ENCODE data around the gene KIF1A.

KIF1A gene

DNA sequence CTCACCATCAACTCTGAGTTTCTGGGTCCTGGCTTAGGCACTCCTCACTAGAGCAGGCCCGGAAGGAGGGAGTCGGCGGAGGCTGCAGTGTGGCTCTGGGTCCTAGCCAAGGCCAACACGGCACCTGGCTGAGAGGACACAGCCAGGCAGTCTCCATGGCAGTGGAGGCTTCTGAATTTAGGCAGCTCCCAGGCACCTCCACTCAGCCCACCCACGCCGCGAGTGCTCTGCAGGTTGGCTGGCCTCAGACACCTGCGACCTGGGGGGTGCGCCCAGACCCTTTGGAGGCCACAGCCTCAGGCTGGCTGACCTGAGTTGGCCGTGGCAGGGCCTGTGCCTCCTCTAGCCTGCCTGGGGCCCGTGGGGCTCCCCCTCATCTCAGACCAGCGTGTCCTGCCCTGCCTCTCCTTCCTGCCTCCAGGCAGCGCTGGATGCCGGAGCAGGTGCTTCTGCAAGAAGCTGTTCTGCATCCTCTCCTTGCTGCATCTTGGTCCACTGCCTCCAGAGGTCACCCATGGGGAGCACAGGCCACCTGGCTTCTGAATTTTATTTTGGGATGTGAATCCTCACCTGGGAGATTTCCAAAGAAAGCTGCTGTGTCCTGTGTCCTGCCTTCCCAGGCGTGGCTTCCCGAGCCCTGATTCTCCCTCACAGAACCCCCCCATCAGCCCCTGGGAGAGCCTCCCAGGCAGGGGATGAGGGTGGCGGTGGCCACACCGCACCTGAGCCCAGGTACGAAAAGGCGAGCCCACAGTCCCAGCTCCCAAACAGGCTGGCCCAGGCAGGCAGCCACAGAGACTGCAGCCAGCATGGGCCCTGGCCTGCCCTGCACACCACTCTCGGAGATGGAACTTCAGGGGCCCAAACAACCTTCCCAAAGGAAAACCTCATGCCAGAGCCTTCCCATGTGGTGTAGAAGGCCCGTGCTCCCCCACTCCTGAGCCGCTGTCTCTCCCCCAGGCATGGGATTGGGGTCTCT is 105.0 kb downstream of the KIF1A start:
- no peak for TF ChIP-seq EP300 (IDR thresholded peaks at IDR 0.05; ENCODE audit: borderline replicate concordance)
- TF ChIP-seq CREB1 (IDR thresholded peaks at IDR 0.05; ENCODE audit: low read depth): no peak
- TF ChIP-seq TAF1 (IDR thresholded peaks at IDR 0.05; ENCODE audit: low read depth): no peak
- no peak for TF ChIP-seq USF1 (IDR thresholded peaks at IDR 0.05)
- no peak for TF ChIP-seq EGR1 (IDR thresholded peaks at IDR 0.05)

DNA sequence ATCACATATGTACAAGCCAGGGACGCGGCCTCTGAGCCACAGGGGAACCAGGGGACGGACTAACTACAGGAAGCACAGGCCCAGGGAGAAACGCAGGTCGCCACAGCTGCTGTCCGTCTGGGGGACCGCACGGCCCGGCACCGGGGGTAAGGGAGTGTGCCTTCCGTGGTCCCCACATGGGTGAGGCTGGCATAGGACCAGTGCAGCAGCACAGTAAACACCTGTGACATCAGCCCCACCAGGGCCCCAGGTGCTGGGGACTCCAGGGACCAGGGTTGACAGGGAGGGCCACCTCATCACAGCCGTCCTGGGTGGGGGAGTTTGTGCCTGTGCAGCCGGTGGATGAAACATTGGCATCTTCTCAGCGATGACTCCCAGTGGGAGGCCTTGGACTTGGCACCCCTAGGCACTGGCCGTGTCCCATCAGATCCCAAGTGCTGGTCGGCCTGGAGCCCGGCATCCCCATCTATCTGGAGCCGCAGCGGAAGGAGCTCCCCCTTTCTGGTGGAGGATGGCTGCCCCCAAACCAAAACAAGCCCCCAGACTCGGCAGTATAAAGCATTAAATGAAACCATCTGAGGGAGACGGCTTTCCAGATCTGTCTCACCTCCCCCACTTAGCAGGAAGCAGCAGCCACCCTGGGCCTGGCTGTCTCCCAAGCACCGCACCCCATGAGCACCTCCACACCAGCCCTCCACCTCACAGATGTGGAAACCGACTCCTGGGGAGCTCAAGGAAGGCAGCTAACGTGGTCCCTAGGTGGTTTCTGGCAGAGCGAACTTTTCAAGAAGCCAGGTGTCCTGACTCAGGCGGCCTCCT is 105.9 kb downstream of the KIF1A start:
- TF ChIP-seq RAD21 (IDR thresholded peaks at IDR 0.05; ENCODE audit: low read depth): no peak

- no peak for TF ChIP-seq YY1 (IDR thresholded peaks at IDR 0.05; ENCODE audit: low read depth)
- TF ChIP-seq CREB1 (IDR thresholded peaks at IDR 0.05; ENCODE audit: low read depth): no peak
- no peak for TF ChIP-seq EP300 (IDR thresholded peaks at IDR 0.05; ENCODE audit: borderline replicate concordance)
- no peak for TF ChIP-seq MAX (IDR thresholded peaks at IDR 0.05)
- no peak for TF ChIP-seq TAF1 (IDR thresholded peaks at IDR 0.05; ENCODE audit: low read depth)
- TF ChIP-seq USF1 (IDR thresholded peaks at IDR 0.05): no peak
- TF ChIP-seq NFIC (IDR thresholded peaks at IDR 0.05): no peak
- no peak for TF ChIP-seq EGR1 (IDR thresholded peaks at IDR 0.05)
- TF ChIP-seq, protein P1, sequence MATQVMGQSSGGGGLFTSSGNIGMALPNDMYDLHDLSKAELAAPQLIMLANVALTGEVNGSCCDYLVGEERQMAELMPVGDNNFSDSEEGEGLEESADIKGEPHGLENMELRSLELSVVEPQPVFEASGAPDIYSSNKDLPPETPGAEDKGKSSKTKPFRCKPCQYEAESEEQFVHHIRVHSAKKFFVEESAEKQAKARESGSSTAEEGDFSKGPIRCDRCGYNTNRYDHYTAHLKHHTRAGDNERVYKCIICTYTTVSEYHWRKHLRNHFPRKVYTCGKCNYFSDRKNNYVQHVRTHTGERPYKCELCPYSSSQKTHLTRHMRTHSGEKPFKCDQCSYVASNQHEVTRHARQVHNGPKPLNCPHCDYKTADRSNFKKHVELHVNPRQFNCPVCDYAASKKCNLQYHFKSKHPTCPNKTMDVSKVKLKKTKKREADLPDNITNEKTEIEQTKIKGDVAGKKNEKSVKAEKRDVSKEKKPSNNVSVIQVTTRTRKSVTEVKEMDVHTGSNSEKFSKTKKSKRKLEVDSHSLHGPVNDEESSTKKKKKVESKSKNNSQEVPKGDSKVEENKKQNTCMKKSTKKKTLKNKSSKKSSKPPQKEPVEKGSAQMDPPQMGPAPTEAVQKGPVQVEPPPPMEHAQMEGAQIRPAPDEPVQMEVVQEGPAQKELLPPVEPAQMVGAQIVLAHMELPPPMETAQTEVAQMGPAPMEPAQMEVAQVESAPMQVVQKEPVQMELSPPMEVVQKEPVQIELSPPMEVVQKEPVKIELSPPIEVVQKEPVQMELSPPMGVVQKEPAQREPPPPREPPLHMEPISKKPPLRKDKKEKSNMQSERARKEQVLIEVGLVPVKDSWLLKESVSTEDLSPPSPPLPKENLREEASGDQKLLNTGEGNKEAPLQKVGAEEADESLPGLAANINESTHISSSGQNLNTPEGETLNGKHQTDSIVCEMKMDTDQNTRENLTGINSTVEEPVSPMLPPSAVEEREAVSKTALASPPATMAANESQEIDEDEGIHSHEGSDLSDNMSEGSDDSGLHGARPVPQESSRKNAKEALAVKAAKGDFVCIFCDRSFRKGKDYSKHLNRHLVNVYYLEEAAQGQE (IDR thresholded peaks at IDR 0.05; ENCODE audit: low read depth): no peak
Measured at GRCh38 chr2:240713071-240713927, 106.7 kb downstream of the KIF1A start.

DNA sequence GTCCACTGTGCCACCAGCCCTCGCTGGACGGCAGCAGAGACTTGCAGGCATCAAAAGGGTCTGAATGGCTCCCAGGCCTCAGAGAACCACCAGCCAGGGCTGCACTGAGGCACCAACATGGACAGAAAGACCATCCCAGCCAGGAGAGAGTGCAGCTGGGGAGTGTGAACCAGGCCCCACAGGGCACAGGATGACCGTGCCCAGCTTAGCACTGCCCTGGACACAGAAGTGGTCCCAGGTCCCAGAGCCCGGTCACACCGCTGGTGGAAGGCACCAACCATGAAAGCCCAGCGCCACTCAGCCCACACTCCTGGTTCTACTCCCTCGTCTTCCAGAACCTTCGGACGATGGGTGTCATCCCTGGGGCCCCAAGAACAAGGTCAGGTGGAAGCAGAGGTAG is 107.9 kb downstream of the KIF1A start:
- TF ChIP-seq CREB1 (IDR thresholded peaks at IDR 0.05; ENCODE audit: low read depth) (no peak), YY1 (IDR thresholded peaks at IDR 0.05; ENCODE audit: low read depth) (no peak), CEBPB (IDR thresholded peaks at IDR 0.05) (no peak), TAF1 (IDR thresholded peaks at IDR 0.05; ENCODE audit: low read depth) (no peak), FOXM1 (IDR thresholded peaks at IDR 0.05; ENCODE audit: borderline replicate concordance, low read depth) (no peak), EP300 (IDR thresholded peaks at IDR 0.05; ENCODE audit: borderline replicate concordance) (no peak), EGR1 (IDR thresholded peaks at IDR 0.05) (no peak), ZBTB7A (IDR thresholded peaks at IDR 0.05; ENCODE audit: low read depth) (no peak), MAX (IDR thresholded peaks at IDR 0.05) (no peak), RAD21 (IDR thresholded peaks at IDR 0.05; ENCODE audit: low read depth) (no peak), TEAD4 (IDR thresholded peaks at IDR 0.05) (no peak), TCF12 (IDR thresholded peaks at IDR 0.05; ENCODE audit: low read depth) (no peak)
- TF ChIP-seq, protein P1 (IDR thresholded peaks at IDR 0.05; ENCODE audit: low read depth): no peak

DNA sequence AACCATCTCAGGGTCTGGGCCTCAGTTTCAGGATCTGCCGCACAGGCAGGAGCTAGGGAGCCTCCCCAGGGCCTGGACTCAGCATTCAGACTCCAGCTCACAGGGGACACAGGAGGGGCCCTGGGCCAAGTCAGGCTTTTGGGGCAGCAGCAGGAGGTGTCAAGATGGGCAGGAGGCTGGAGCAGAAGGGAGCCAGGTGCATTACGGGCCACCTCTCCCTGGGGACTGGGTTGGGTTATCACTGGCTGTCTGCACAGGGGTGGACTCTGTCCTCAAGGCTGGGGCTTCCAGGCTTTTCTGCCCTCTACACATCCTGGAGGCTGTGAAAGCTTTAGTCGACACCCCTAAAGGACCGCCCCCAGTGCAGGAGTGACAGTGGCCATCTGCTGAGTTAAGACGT is 108.3 kb downstream of the KIF1A start:
- no peak for TF ChIP-seq TEAD4 (IDR thresholded peaks at IDR 0.05)
- no peak for TF ChIP-seq CREB1 (IDR thresholded peaks at IDR 0.05; ENCODE audit: low read depth)
- no peak for TF ChIP-seq CEBPB (IDR thresholded peaks at IDR 0.05)
- no peak for TF ChIP-seq EP300 (IDR thresholded peaks at IDR 0.05; ENCODE audit: borderline replicate concordance)
- TF ChIP-seq, protein P1 (IDR thresholded peaks at IDR 0.05; ENCODE audit: low read depth): no peak

All from Ishikawa (cell line).